SKM-1 (cell line): Measurements from ENCODE around the gene AFTPH.
"Not testable (repeated sequence)": the region's sequence is repeated elsewhere in the genome, so short reads cannot be mapped to it uniquely, and the experiment has no call there.

ENCODE experiments used
- DNase-seq: peaks from one replicate; lab custom pipeline; 2025; ENCODE audit not compliant: unreplicated experiment; lab: John Stamatoyannopoulos, UW

AFTPH gene

DNA sequence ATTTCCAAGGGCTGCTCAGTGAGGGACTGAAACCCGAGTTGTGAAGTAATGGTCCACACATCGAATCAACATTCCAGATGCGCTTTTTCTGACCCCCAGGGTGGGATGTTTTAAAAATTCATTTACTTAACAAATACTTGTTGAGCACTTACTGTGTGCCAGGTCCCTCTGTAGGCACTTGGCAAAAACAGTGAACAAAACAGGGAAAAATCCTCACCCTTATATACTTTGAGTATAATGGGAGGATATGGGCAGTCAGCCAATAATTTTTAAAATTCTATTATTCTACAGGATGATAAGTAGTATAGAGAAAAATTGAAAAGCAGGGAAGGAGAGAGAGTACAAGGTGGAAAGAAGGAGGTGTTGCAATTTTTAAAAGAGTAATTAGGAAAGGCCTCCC, 31.3 kb upstream of the AFTPH start:
- no peak for DNase-seq

DNA sequence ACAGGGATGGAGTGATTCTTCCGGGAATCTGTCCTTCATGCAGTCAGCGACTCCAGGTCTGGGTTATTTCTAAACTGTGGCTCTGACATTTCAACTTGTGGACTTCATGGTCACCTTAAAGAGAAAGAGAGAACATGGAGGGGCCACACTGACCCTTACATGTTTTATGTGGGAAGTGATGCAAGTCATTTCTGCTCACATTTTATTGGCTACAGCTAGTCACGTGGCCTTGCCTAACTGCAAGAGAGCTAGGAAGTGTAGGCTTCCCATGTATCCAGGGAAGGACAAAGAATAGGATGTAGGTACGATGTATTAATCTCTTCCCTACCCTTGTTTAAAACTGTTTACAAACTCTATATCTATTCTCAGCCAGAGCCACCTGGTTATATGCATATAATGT, 30.3 kb upstream of the AFTPH start:
- no peak for DNase-seq

DNA sequence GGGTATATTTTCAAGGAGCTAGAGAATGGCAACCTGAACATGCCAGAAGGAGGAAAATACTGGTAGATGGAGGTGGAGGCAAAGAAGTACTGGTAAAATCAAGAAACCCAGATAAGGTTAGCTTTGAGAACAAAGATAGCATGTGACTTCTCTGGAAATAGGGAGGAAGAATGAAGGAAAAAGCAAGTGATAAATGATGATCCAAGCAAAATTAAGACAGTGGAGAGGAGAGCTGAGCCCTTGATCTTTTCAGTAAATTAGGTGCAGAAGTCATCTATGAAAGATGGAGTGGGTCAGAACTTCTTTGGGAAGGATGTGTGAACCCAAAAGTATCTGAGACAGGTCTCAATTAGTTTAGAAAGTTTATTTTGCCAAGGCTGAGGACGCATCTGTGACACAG, 25.7 kb upstream of the AFTPH start:
- no peak for DNase-seq

DNA sequence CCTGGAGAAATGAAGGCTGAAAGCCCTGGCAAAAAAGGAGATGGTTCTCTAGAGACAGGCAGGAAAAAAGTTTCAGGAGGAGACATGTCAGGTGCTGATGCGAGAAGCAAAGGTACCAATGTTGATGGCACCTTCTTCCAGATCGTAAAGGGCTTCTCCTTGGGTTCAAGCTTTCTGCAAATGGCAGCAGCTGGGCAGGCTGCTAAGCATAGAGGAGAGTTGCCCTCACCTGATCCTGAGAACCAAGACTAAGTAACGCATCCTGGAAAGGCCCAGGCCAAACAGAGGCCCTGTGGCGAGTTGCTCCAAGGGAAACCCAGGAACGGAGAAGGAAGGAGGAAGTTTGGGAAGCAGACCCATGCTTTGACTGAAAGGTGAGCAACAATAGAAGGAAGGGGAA, 23.6 kb upstream of the AFTPH start:
- no peak for DNase-seq

GRCh38 chr2:64501946-64502345, 22.2 kb upstream of the AFTPH start:
- DNase-seq = no peak

DNA sequence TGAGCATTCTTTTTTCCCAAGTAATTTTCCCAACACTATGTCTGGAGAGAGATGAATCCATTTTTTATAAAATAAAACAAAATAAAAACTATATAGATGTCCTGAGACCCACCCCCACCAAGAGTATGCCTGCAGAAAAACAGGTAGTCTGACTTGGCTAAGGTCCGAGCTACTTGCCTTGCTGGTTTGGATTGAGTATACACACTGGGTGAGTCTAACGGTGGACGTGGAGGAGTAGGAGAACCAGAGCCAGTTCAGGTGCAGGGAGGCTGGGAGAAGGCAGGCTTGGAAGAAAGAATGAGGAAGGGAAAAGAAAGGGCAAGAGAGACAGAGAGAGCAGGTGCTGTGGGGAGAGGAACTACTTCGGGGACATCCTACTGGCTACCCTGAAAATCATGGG, 21.3 kb upstream of the AFTPH start:
- DNase-seq = no peak

GRCh38 chr2:64504774-64505720, 19.1 kb upstream of the AFTPH start:
- DNase-seq = no peak

DNA sequence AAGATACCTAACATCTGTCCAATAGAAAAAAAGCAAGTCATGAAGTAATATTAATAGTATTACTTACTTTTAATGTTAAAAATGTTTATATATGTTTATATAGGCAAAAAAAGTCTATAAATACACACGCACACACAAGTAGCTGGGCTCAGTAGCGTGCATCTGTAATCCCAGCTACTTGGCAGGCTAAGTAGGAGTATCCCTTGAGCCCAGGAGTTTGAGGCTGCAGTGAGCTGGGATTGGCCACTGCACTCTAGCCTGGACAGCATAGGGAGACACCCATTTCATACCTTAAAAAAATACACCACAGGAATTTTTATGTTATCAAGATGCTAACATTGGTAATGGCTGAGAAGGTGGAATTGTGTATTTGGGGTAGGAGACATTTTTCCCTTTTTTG, 17.4 kb upstream of the AFTPH start:
- DNase-seq = no peak

- no peak for DNase-seq
These were observed 10.1 kb upstream of the AFTPH start for GRCh38 chr2:64514008-64514407.

DNA sequence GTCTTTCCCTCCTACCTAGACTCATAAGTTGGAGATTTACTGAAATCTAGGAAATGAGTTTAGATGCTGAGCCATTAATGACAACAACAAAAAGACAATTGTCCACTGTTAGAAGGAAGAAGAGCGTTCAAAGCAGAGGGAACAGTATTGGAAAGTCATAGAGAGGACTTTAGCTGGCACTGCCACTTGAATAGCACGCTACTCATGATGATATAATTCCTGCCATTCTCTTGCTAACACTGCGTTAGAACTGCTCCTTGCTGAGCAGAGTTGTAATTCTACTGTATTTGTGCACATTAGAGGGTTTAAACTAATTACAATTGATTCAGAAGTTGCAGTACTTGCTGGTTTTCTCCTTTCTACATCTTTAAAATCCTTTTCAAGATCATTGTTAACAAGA, 9.0 kb upstream of the AFTPH start:
- DNase-seq = no peak

DNA sequence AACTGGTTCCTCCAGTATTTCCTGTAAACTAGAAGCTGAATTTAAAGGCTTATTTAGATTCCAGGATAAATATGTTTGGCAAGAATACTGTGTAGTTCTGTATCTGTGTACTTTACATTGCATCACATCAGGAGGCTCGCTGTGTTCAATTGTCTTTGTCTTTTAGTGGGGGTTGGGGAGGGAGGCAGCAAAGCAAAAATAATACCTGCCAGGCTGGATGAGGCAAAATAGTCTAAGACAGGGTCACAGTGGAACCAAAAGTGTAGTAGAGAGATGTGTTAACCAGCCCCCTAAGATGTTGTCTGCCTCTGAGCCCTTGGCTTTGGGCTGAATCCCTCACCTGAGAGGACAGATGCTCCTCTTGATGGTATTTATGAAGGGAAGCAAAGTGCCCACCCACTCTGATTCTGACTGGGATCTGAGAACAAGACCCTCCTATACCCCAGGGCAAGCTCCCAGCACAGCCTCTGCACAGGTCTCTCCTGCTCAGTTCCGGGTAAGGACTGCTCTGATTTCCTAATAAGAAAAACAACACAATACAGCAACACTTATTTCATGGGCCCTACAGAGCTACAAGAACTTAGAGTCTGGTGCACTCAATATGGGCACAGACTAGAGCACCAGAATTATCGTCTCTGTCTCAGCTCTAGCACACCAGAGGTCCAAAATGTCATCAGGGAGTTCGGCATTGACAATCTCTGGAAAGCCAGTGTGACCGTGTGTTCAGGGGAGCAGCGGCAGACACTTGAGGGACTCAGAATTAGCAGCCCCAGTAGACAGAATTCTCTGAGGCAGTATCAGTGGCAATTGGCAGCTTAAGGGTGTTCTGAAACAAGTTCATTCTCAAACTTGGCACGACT, 7.2 kb upstream of the AFTPH start:
- DNase-seq = no peak

GRCh38 chr2:64517511-64517884, 6.6 kb upstream of the AFTPH start:
- no peak for DNase-seq

GRCh38 chr2:64522843-64523428, 1.2 kb upstream of the AFTPH start:
- peak; percentile 66 for DNase-seq

DNA sequence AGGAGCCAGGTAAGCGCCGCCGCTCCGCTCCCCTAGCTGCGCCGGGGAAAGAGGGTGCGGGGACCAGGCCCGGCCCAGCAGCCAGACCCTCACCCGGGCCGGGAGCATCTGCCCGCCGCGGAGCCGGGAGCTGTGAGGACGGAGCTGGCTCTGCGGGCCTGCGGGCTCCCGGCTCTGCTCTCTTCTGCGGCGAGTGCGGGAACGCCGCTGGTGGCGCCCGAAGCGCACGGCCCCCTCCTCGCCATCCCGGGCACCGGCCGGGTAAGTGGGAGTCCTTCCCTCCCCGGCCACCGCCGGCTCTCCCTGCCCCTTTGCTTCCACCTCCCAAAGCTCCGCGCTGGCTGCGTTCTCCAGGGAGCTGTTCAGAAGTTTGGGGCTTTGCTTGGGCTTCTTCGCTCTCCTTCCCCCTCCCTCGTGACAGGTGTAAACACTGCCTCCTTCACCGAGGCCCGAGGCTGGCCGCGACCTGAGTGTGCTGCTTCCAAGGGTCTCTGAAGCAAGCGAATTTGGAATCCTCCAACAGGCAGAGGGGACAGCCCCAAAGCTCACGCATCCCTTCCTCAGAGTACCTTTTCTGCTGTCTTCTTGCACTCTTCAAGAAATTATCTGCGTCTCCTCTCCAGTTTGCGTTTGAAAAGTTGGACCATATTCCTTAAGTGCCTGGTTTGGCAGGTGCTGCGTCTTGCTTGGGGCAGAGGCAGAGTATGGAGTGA, 632 bp downstream of the AFTPH start:
- DNase-seq = no peak

DNA sequence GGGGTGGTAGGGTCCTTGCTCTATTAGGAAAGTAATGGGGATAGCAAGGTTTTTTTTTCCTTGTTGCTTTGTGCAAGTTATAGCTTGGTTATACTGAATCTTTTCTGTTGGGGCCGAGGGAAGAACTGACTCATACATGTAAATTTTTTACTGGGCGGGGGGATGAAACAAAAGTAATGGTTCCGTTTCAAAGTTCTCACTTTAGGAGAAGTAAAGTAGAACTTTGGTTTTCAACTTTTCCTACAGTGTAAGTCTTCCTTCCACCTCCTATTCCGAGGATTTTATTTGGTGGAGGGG, 1.1 kb downstream of the AFTPH start:
- no peak for DNase-seq

DNA sequence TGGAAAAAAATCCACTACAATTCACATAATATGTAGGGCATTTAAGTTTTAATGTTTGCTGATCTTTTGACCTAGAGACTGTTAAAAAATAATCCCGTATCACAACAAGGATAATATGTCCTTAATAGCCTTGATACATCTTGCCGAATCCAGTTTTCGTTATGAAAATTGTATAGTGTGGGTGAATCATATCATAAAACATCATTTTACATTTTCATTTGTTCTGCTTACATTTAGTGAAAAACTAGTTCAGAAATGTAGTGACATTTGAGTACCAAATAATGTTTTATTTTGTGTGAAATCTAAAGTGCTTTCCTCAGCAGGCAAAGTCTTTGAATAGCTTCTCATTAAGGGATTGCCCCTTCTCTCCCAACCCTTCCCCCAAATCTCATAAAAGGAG, 1.9 kb downstream of the AFTPH start:
- no peak for DNase-seq

DNA sequence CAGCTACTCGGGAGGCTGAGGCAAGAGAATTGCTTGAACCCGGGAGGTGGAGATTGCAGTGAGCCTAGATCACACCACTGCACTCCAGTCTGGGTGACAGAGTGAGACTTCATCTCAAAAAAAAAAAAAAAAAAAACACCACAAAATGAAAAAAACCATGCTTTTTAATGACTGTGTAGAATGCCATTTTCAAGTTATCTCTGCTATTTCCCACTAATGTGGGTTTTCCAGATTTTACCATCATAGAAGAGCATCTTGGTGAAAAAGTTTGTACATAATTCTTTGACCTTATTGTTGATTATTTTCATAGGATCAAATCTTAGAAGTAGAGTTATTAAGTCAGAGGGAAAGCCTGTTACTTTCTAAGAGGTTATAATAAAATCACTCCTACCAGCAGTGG, 6.8 kb downstream of the AFTPH start:
- not testable (repeated sequence) for DNase-seq

- no peak for DNase-seq
These were observed 7.9 kb downstream of the AFTPH start for GRCh38 chr2:64532030-64532429.

- DNase-seq = no peak
These were observed 9.8 kb downstream of the AFTPH start for GRCh38 chr2:64533882-64534281.

- DNase-seq = no peak
These were observed 10.2 kb downstream of the AFTPH start for GRCh38 chr2:64534363-64534762.

GRCh38 chr2:64535024-64535423, 10.9 kb downstream of the AFTPH start:
- DNase-seq = no peak
